Spleen (tissue), 11 donors: Measurements from ENCODE around the gene SNPH. TPM values are rescaled to one million over a fixed set of nuclear protein-coding genes. Genes with fewer than 3 reads are reported as not detected.

Experiments
- DNase-seq: peaks from one replicate; pipeline ENCODE4 v3.0.0-alpha.2; 2020
- H3K27ac ChIP-seq, 8 donors: fragments of 200-600 bp; sonication (generic) in 7 of 8; 1 replicate in 4 of 8; 2 replicates in 4 of 8; pipeline versions ENCODE4 v1.5.0 to v1.8.0; 2016 to 2021; ENCODE audit warnings: inconsistent platforms in 4 of 8, mild to moderate bottlenecking in 4 of 8, moderate library complexity in 1 of 8
- H3K27me3 ChIP-seq, 7 donors: fragments of 200-600 bp; sonication (generic) in 6 of 7; replicated peaks in 1 of 7; 1 replicate in 4 of 7; 2 replicates in 3 of 7; pipeline versions ENCODE4 v1.5.0 to v1.8.0; 2016 to 2021; ENCODE audit warnings: inconsistent platforms in 3 of 7, mild to moderate bottlenecking in 1 of 7
- H3K36me3 ChIP-seq, 6 donors: fragments of 200-600 bp; sonication (generic) in 5 of 6; 1 replicate in 4 of 6; 2 replicates in 2 of 6; pipeline versions ENCODE4 v1.5.0 to v1.8.0; 2016 to 2021; ENCODE audit warnings: inconsistent platforms in 2 of 6
- H3K4me1 ChIP-seq, 6 donors: fragments of 200-600 bp; sonication (generic) in 5 of 6; 1 replicate in 3 of 6; 2 replicates in 3 of 6; pipeline versions ENCODE4 v1.5.0 to v1.8.0; 2016 to 2021; ENCODE audit warnings: inconsistent platforms in 3 of 6
- H3K4me3 ChIP-seq, 8 donors: fragments of 200-600 bp; sonication (generic) in 7 of 8; 1 replicate in 4 of 8; 2 replicates in 4 of 8; pipeline versions ENCODE4 v1.5.0 to v1.8.0; 2016 to 2021; ENCODE audit warnings: inconsistent platforms in 4 of 8, mild to moderate bottlenecking in 4 of 8, moderate library complexity in 2 of 8
- H3K9me3 ChIP-seq, 8 donors: fragments of 200-600 bp; sonication (generic) in 7 of 8; 1 replicate in 4 of 8; 2 replicates in 4 of 8; pipeline versions ENCODE4 v1.5.0 to v1.8.0; 2016 to 2021; ENCODE audit warnings: inconsistent platforms in 4 of 8
- CTCF ChIP-seq, 11 experiments: fragments of 200-600 bp in 7 of 11; fragments of 450-650 bp in 4 of 11; sonication (generic) in 4 of 11; IDR thresholded peaks in 8 of 11; conservative IDR thresholded peaks in 3 of 11; 1 replicate in 7 of 11; 2 replicates in 4 of 11; pipeline versions ENCODE4 v1.4.0 to v1.8.0; 2016 to 2021; ENCODE audit warnings: antibody characterized with exemption in 11 of 11, inconsistent platforms in 4 of 11, mild to moderate bottlenecking in 1 of 11
- POLR2A ChIP-seq, 3 donors: fragments of 450-650 bp; IDR thresholded peaks; one replicate each; pipeline ENCODE4 v1.5.1; 2017; ENCODE audit warnings: antibody characterized with exemption in 3 of 3, mild to moderate bottlenecking in 1 of 3
- POLR2AphosphoS5 ChIP-seq, 3 donors: sonication (generic); formaldehyde crosslinking; IDR thresholded peaks; one replicate each; pipeline ENCODE4 v1.5.1; 2017; ENCODE audit warnings: antibody characterized with exemption in 3 of 3
- WGBS, 5 donors: extraction: QIAGEN DNeasy Blood & Tissue Kit in 3 of 5; methylation state at CpG; one replicate each; pipeline versions ENCODE4 v1.1.5 to v1.1.7; 2013 to 2018; 5-methylcytosine and 5-hydroxymethylcytosine counted together
- intact Hi-C: fragments of 100-400 bp; cut with DNase I; formaldehyde crosslinking; loops from one replicate; pipeline ENCODE4 v1.15.0; 2023; ENCODE audit warnings: low total_unique reads
- polyA plus RNA-seq, 3 donors: library from polyadenylated mRNA; stranded (reverse); fragments of 200-250 nt; gene quantifications; one replicate each; pipeline ENCODE4 v1.2.1, GENCODE V29; 2013
- total RNA-seq, 7 donors: library from RNA; depleted of rRNA in 3 of 7; stranded (reverse); fragments of >200 nt in 3 of 7; fragmentation: NEBNext Ultra II Directional in 4 of 7; extraction: Animal tissue kit (Norgen Biotek cat#: 25700) in 4 of 7; gene quantifications; one replicate each; pipeline versions ENCODE4 v1.1.0 to v1.2.1, GENCODE V29; 2016 to 2021
- donor health status: healthy with polysubstance abuse.
- donor health status: DM: no; HTN: no; CAD: no; lungs with moderate emphysema.
- donor health status: DM: no; HTN: no; CAD: no.
- donor health status: Bipolar disorder and iron deficiency.
- donor health status: healthy.
- donor health status: DM: no; HTN: no; CAD: no.
- donor health status: DM: yes; HTN: yes; CAD: no.

SNPH gene
- total and polyA plus RNA-seq, 10 donors: 0.58 to 3.5 (median 2.0) TPM

DNA sequence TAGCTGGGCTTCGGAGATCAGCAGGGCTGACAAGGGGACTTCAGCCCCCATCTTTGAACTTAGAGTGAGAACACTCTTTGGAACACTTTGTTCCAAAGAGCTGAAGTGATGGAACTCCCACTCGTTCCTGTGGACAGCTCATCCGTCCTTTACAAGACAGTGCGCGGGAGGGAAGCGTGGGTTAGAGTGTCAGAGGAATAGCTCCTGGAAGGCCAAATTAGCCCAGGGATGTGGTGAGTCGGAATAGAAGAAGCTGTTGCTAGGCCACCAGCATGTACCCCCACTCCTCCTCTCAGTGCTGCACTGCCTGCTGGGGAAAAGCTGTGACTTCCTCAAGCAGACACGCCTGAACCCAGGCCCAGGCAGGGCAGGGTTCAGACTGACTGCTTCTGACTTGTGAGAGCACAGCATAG lies 61.2 kb downstream of the SNPH start:
- TF ChIP-seq POLR2AphosphoS5 (IDR thresholded peaks at IDR 0.05) (peak in 2 of 3 donors; percentile 70 to 79), POLR2A (IDR thresholded peaks at IDR 0.05) (no peak)
- Histone ChIP-seq H3K9me3 (no peaks in the 10 kb centered on the region), H3K27ac (peak overlapping the region; percentile 42 to 99 (median 97)), H3K27me3 (no peaks in the 10 kb centered on the region), H3K4me3 (no peak overlapping the region), H3K36me3 (peaks cover 0 to 23% (median 0%) of the 10 kb centered on the region in 6 donors), H3K4me1 (peaks cover 43 to 85% (median 77%) of the 10 kb centered on the region in 6 donors)
- DNase-seq: peak; percentile 76
- WGBS, 5 donors: 58 to 82% (median 75%) methylated on average over 8 of the region's 8 CpGs
- intact Hi-C loops: loop anchor here (5.0 kb wide), 1 partner anchor 65 kb away; the partner anchor contains the start of gene FKBP1A

DNA sequence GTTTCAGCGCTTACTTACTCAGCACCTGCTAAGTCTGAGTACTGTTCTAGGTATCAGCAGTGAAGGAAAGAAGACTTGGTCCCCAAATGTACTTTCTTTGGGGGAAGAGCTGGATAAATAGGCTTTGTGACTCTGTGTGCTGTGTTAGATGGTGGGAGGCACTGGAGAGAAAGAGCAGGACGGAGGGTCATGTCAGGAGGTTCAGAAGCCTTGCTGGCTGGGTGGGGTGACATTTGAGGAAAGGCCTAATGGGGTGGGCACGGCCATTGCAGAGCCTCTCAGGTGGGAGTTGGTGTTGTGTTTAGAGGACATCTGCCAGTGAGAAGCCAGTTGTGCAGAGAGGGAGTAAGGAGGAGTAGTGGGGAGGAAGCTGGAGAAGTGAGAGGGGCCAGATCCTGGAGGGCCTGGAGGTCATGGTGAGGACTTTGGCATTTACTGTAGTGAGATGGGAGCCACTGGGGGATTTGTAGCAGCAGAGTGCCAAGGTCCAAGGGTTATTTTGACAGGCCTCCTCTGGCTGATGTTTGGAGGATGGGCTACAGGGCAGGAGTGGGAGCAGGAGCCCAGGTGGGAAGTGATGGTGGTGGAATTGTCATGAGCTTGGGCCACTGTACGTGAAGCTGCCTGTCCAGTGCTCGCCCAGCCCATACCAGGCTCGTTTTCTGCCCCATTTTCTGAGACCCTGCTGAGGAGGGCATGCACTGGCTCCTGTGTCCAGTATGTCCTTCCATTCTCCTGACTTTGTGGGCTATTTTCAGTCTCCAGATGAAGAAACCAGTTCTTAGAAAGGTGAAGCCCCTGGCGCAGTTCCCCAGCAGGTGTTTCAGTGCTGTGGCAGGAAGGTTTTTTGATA lies 62.0 kb downstream of the SNPH start:
- Histone ChIP-seq H3K4me3 (no peak overlapping the region), H3K36me3 (peaks cover 0 to 31% (median 0%) of the 10 kb centered on the region in 6 donors), H3K4me1 (peaks cover 43 to 89% (median 75%) of the 10 kb centered on the region in 6 donors), H3K27ac (peak overlapping the region; percentile 42 to 99 (median 97)), H3K9me3 (no peaks in the 10 kb centered on the region), H3K27me3 (no peaks in the 10 kb centered on the region)
- peak; percentile 50 for DNase-seq
- TF ChIP-seq POLR2A (IDR thresholded peaks at IDR 0.05): no peak
- no peak for TF ChIP-seq POLR2AphosphoS5 (IDR thresholded peaks at IDR 0.05)
- TF ChIP-seq CTCF (IDR thresholded peaks at IDR 0.05 in 8 of 11, conservative IDR thresholded peaks at IDR 0.05 in 3 of 11): no peak
- intact Hi-C loops: loop anchor here (5.0 kb wide), 1 partner anchor 64 kb away; the partner anchor contains the start of gene FKBP1A
- WGBS, 5 donors: 84 to 89% (median 85%) methylated on average over 7 of the region's 7 CpGs

DNA sequence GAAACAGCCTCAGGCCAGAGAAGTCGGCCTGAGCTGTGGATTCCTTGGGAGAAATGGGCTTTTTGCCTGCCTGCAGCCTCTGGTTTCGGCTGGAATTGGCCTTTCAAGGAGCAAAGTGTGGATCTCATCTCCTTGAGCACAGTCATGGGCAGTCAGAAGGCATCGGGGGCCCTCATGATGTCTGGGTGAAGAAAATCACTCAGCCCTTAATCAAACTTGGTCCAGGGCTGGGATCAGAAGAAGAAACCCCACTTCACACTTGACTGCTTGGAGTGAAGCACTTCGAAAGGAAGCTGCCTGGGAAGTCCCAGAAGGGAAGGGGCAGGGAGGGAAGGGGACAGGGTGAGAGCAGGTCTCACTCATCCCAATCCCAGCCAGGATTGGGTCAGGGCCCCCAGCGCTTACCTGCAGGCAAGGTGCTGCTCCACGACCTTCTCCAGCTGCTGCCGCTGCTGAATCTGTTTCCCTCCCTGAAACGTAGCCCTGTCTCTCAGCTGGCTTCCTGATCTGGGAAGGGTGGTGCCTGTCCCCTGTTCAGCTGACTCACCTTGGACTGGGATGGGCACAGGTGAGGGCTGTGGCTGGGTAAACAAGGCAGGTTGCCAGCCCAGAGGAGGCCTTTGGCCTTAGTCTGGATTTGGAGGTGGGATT lies 62.7 kb downstream of the SNPH start, which contains the start of gene SDCBP2:
Gene SDCBP2, minus strand, starts transcription at position 460 of the 651 bp plus-strand sequence. CDS start 8,723 bp downstream, outside the sequence.
- intact Hi-C loops: loop anchor here (5.0 kb wide), 1 partner anchor 63 kb away; the partner anchor contains the start of gene FKBP1A
- peak; percentile 69 for DNase-seq

More for the DNA sequence above, 62.7 kb downstream of the SNPH start, which contains the start of gene SDCBP2:
- no peak for TF ChIP-seq CTCF (IDR thresholded peaks at IDR 0.05 in 8 of 11, conservative IDR thresholded peaks at IDR 0.05 in 3 of 11)
- peak in 1 of 3 donors; percentile 9 for TF ChIP-seq POLR2AphosphoS5 (IDR thresholded peaks at IDR 0.05)
- TF ChIP-seq POLR2A (IDR thresholded peaks at IDR 0.05): no peak
- Histone ChIP-seq H3K9me3 (no peaks in the 10 kb centered on the region), H3K4me3 (no peak within 1 kb of the TSS), H3K27ac (peak within 1 kb of the TSS; percentile 42 to 99 (median 97)), H3K36me3 (peaks cover 0 to 38% (median 0%) of the 10 kb centered on the region in 6 donors), H3K27me3 (no peaks in the 10 kb centered on the region), H3K4me1 (peaks cover 43 to 84% (median 72%) of the 10 kb centered on the region in 6 donors)
- WGBS, 5 donors: 78 to 82% (median 80%) methylated on average over 7 to 8 of the region's 8 CpGs
